DND-41 (cell line): Measurements from ENCODE around the gene BSG.

Source experiments
- EZH2 ChIP-seq: IDR thresholded peaks from 3 replicates; pipeline ENCODE4 v1.6.1; 2012; ENCODE audit warnings: borderline replicate concordance, low read depth, mild to moderate bottlenecking, moderate library complexity, low read length, inconsistent platforms; ENCODE audit not compliant: severe bottlenecking
- TF ChIP-seq, protein P1 (sequence below): IDR thresholded peaks from 2 replicates; pipeline ENCODE4 v1.5.1; 2012; ENCODE audit warnings: borderline replicate concordance, low read length, moderate library complexity, mild to moderate bottlenecking; ENCODE audit not compliant: poor library complexity, severe bottlenecking; ENCODE audit errors: extremely low read depth

- TF ChIP-seq, protein P1, sequence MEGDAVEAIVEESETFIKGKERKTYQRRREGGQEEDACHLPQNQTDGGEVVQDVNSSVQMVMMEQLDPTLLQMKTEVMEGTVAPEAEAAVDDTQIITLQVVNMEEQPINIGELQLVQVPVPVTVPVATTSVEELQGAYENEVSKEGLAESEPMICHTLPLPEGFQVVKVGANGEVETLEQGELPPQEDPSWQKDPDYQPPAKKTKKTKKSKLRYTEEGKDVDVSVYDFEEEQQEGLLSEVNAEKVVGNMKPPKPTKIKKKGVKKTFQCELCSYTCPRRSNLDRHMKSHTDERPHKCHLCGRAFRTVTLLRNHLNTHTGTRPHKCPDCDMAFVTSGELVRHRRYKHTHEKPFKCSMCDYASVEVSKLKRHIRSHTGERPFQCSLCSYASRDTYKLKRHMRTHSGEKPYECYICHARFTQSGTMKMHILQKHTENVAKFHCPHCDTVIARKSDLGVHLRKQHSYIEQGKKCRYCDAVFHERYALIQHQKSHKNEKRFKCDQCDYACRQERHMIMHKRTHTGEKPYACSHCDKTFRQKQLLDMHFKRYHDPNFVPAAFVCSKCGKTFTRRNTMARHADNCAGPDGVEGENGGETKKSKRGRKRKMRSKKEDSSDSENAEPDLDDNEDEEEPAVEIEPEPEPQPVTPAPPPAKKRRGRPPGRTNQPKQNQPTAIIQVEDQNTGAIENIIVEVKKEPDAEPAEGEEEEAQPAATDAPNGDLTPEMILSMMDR, result no peak
- no peak for TF ChIP-seq EZH2
Measured at GRCh38 chr19:597406-598315, 25.3 kb downstream of the BSG start.
